GM23338 (cell line): Measurements from ENCODE around the gene PGM3.

Experiments used
- CREB1 ChIP-seq: fragments of 250-450 bp; sonication (Bioruptor Pico); IDR thresholded peaks from 2 replicates; pipeline ENCODE4 v1.5.0; 2020; ENCODE audit warnings: low read depth, mild to moderate bottlenecking, moderate library complexity
- CTCF ChIP-seq, 2 experiments: fragments of 200-600 bp in 1 of 2; sonication (generic) in 1 of 2; conservative IDR thresholded peaks; 2 replicates each; pipeline versions ENCODE4 v1.5.1 to v1.6.1; 2016 to 2017; ENCODE audit warnings: antibody characterized with exemption in 2 of 2, low read depth in 2 of 2, mild to moderate bottlenecking in 2 of 2, moderate library complexity in 1 of 2
- EZH2 ChIP-seq: fragments of 200-600 bp; sonication (generic); IDR thresholded peaks from one replicate; pipeline ENCODE4 v1.8.0; 2017; ENCODE audit warnings: antibody characterized with exemption, mild to moderate bottlenecking, low read depth; ENCODE audit not compliant: unreplicated experiment
- EZH2phosphoT487 ChIP-seq: fragments of 200-600 bp; sonication (generic); IDR thresholded peaks from one replicate; pipeline ENCODE4 v1.8.1; 2018; ENCODE audit warnings: antibody characterized with exemption; ENCODE audit not compliant: unreplicated experiment
- POLR2AphosphoS5 ChIP-seq: IDR thresholded peaks from 2 replicates; pipeline ENCODE4 v1.6.1; 2016; ENCODE audit warnings: antibody characterized with exemption, low read depth

GRCh38 chr6:83153883-83154521 is 39.1 kb downstream of the PGM3 start:
- TF ChIP-seq EZH2: no peak
- no peak for TF ChIP-seq CTCF (conservative IDR thresholded peaks at IDR 0.05; ENCODE audit: low read depth in 2 of 2)
- TF ChIP-seq EZH2phosphoT487: no peak
- no peak for TF ChIP-seq CREB1
- TF ChIP-seq POLR2AphosphoS5: no peak
